MG63 (cell line): ENCODE data around the gene HHAT. TPM values are rescaled to one million over a fixed set of nuclear protein-coding genes. Genes with fewer than 3 reads are reported as not detected.
A peak's percentile ranks its signal among the peaks of the same experiment; 100 is the strongest.
"Not testable (repeated sequence)": the region's sequence is repeated elsewhere in the genome, so short reads cannot be mapped to it uniquely, and the experiment has no call there.

Source experiments
- DNase-seq: peaks from one replicate; pipeline ENCODE4 v3.0.0-alpha.2; 2020
- H3K27me3 ChIP-seq: fragments of 250-450 bp; sonication (Bioruptor Pico); 2 replicates; pipeline ENCODE4 v1.5.1; 2020; ENCODE audit warnings: mild to moderate bottlenecking, moderate library complexity
- H3K36me3 ChIP-seq: fragments of 250-450 bp; sonication (Bioruptor Pico); 2 replicates; pipeline ENCODE4 v1.5.1; 2020; ENCODE audit warnings: mild to moderate bottlenecking, moderate library complexity
- H3K4me3 ChIP-seq: fragments of 250-450 bp; sonication (Bioruptor Pico); 2 replicates; pipeline ENCODE4 v1.5.1; 2020; ENCODE audit warnings: mild to moderate bottlenecking, moderate library complexity
- H3K9me3 ChIP-seq: fragments of 250-450 bp; sonication (Bioruptor Pico); 2 replicates; pipeline ENCODE4 v1.5.1; 2020; ENCODE audit warnings: mild to moderate bottlenecking, moderate library complexity
- total RNA-seq: library from RNA; depleted of rRNA; stranded (reverse); fragments of >200 nt; shearing (Covaris generic); gene quantifications from 2 replicates; pipeline ENCODE4 v1.2.3, GENCODE V29; 2014; ENCODE audit warnings: low replicate concordance

The HHAT gene
- total RNA-seq, 1 experiment from 2014 or later, result 0.30 TPM

GRCh38 chr1:210633636-210634035, 304.9 kb downstream of the HHAT start:
- no peaks in the 10 kb centered on the region for H3K9me3 ChIP-seq
- H3K27me3 ChIP-seq, result no peaks in the 10 kb centered on the region
- no peak for DNase-seq

GRCh38 chr1:210635108-210635507, 306.4 kb downstream of the HHAT start:
- Histone ChIP-seq H3K27me3 (no peaks in the 10 kb centered on the region), H3K36me3 (no peaks in the 10 kb centered on the region), H3K4me3 (no peak overlapping the region), H3K9me3 (no peaks in the 10 kb centered on the region)
- DNase-seq, result no peak

More at GRCh38 chr1:210633636-210634035, 304.9 kb downstream of the HHAT start:
- Histone ChIP-seq H3K36me3 (no peaks in the 10 kb centered on the region), H3K4me3 (no peak overlapping the region)

GRCh38 chr1:210641582-210641981, 312.9 kb downstream of the HHAT start:
- Histone ChIP-seq H3K9me3 (no peaks in the 10 kb centered on the region), H3K4me3 (no peak overlapping the region), H3K27me3 (no peaks in the 10 kb centered on the region), H3K36me3 (no peaks in the 10 kb centered on the region)
- DNase-seq, result no peak

- H3K27me3 ChIP-seq, result no peaks in the 10 kb centered on the region
- DNase-seq, result no peak
Observed at GRCh38 chr1:210645582-210646257, 317.0 kb downstream of the HHAT start.

GRCh38 chr1:210646258-210646616, 317.5 kb downstream of the HHAT start:
- no peaks in the 10 kb centered on the region for H3K9me3 ChIP-seq
- no peak overlapping the region for H3K4me3 ChIP-seq
- H3K36me3 ChIP-seq, result no peaks in the 10 kb centered on the region
- no peaks in the 10 kb centered on the region for H3K27me3 ChIP-seq
- no peak for DNase-seq

More at GRCh38 chr1:210645582-210646257, 317.0 kb downstream of the HHAT start:
- no peaks in the 10 kb centered on the region for H3K9me3 ChIP-seq
- no peak overlapping the region for H3K4me3 ChIP-seq
- no peaks in the 10 kb centered on the region for H3K36me3 ChIP-seq

GRCh38 chr1:210647406-210648333, 319.0 kb downstream of the HHAT start:
- peak; percentile 9 for DNase-seq
- Histone ChIP-seq H3K9me3 (no peaks in the 10 kb centered on the region), H3K27me3 (no peaks in the 10 kb centered on the region), H3K4me3 (no peak overlapping the region), H3K36me3 (no peaks in the 10 kb centered on the region)

GRCh38 chr1:210648588-210649269, 320.0 kb downstream of the HHAT start:
- no peak for DNase-seq
- Histone ChIP-seq H3K36me3 (no peaks in the 10 kb centered on the region), H3K4me3 (no peak overlapping the region), H3K27me3 (no peaks in the 10 kb centered on the region), H3K9me3 (no peaks in the 10 kb centered on the region)

GRCh38 chr1:210650403-210650802, 321.7 kb downstream of the HHAT start:
- DNase-seq, result no peak
- H3K4me3 ChIP-seq, result no peak overlapping the region
- H3K27me3 ChIP-seq, result no peaks in the 10 kb centered on the region
- no peaks in the 10 kb centered on the region for H3K9me3 ChIP-seq
- no peaks in the 10 kb centered on the region for H3K36me3 ChIP-seq

GRCh38 chr1:210652329-210652954, 323.7 kb downstream of the HHAT start:
- no peaks in the 10 kb centered on the region for H3K27me3 ChIP-seq
- H3K4me3 ChIP-seq, result no peak overlapping the region
- no peaks in the 10 kb centered on the region for H3K9me3 ChIP-seq
- no peak for DNase-seq
- H3K36me3 ChIP-seq, result no peaks in the 10 kb centered on the region

- no peaks in the 10 kb centered on the region for H3K27me3 ChIP-seq
- H3K9me3 ChIP-seq, result no peaks in the 10 kb centered on the region
- no peaks in the 10 kb centered on the region for H3K36me3 ChIP-seq
- no peak overlapping the region for H3K4me3 ChIP-seq
- DNase-seq, result no peak
Observed at GRCh38 chr1:210653771-210654170, 325.1 kb downstream of the HHAT start.

- peak; percentile 6 for DNase-seq
- H3K27me3 ChIP-seq, result no peaks in the 10 kb centered on the region
- no peaks in the 10 kb centered on the region for H3K36me3 ChIP-seq
Observed at GRCh38 chr1:210654176-210654981, 325.7 kb downstream of the HHAT start.

GRCh38 chr1:210655511-210655910, 326.8 kb downstream of the HHAT start:
- Histone ChIP-seq H3K36me3 (no peaks in the 10 kb centered on the region), H3K27me3 (no peaks in the 10 kb centered on the region), H3K9me3 (no peaks in the 10 kb centered on the region), H3K4me3 (no peak overlapping the region)
- DNase-seq, result no peak

More at GRCh38 chr1:210654176-210654981, 325.7 kb downstream of the HHAT start:
- no peaks in the 10 kb centered on the region for H3K9me3 ChIP-seq
- H3K4me3 ChIP-seq, result no peak overlapping the region

- Histone ChIP-seq H3K36me3 (no peaks in the 10 kb centered on the region), H3K27me3 (no peaks in the 10 kb centered on the region), H3K9me3 (no peaks in the 10 kb centered on the region), H3K4me3 (no peak overlapping the region)
- DNase-seq, result no peak
Observed at GRCh38 chr1:210657806-210658205, 329.1 kb downstream of the HHAT start.

GRCh38 chr1:210661520-210661919, 332.8 kb downstream of the HHAT start:
- not testable (repeated sequence) for H3K9me3 ChIP-seq, H3K4me3 ChIP-seq, DNase-seq, H3K36me3 ChIP-seq, H3K27me3 ChIP-seq

- no peak for DNase-seq
- H3K4me3 ChIP-seq, result no peak overlapping the region
- no peaks in the 10 kb centered on the region for H3K9me3 ChIP-seq
- H3K27me3 ChIP-seq, result no peaks in the 10 kb centered on the region
- no peaks in the 10 kb centered on the region for H3K36me3 ChIP-seq
Observed at GRCh38 chr1:210662291-210663050, 333.8 kb downstream of the HHAT start.
